HEK293T (cell line): ENCODE results near the gene P3H2.

Experiments used
- CTCF ChIA-PET: fragments of 350-600 bp; formaldehyde crosslinking; extraction: SDS; loops from one replicate; lab custom pipeline; 2021; ENCODE audit warnings: antibody characterized with exemption, inconsistent platforms; lab: Yijun Ruan, JAX
- POLR2A ChIA-PET: fragments of 350-600 bp; formaldehyde crosslinking; extraction: SDS; loops from one replicate; lab custom pipeline; 2020; ENCODE audit warnings: antibody characterized with exemption, inconsistent platforms; lab: Yijun Ruan, JAX
- DNase-seq: peaks from one replicate; pipeline ENCODE4 v3.0.0; 2012; ENCODE audit warnings: mixed read lengths; ENCODE audit errors: extremely low spot score
- ARNT ChIP-seq: fragments of 450-650 bp; IDR thresholded peaks from 2 replicates; pipeline ENCODE4 v1.6.1; 2017; ENCODE audit warnings: mild to moderate bottlenecking
- BHLHE40 ChIP-seq: fragments of 450-650 bp; IDR thresholded peaks from 2 replicates; pipeline ENCODE4 v1.6.1; 2016; ENCODE audit warnings: mild to moderate bottlenecking, moderate library complexity, borderline replicate concordance
- CTBP1 ChIP-seq: fragments of 450-650 bp; IDR thresholded peaks from 2 replicates; pipeline ENCODE4 v1.6.1; 2016; ENCODE audit warnings: borderline replicate concordance
- ELF4 ChIP-seq: fragments of 450-650 bp; IDR thresholded peaks from 2 replicates; pipeline ENCODE4 v1.6.1; 2017; ENCODE audit warnings: antibody characterized with exemption
- FOXA1 ChIP-seq: fragments of 450-650 bp; IDR thresholded peaks from 2 replicates; pipeline ENCODE4 v1.6.1; 2016; ENCODE audit warnings: mild to moderate bottlenecking
- FOXK2 ChIP-seq: fragments of 450-650 bp; IDR thresholded peaks from 2 replicates; pipeline ENCODE4 v1.6.1; 2016; ENCODE audit warnings: mild to moderate bottlenecking
- FOXM1 ChIP-seq: fragments of 450-650 bp; IDR thresholded peaks from 2 replicates; pipeline ENCODE4 v1.6.1; 2017; ENCODE audit warnings: mild to moderate bottlenecking, borderline replicate concordance
- HDGF ChIP-seq: fragments of 450-650 bp; IDR thresholded peaks from 2 replicates; pipeline ENCODE4 v1.6.1; 2017; ENCODE audit warnings: antibody characterized with exemption, borderline replicate concordance
- L3MBTL2 ChIP-seq: fragments of 450-650 bp; conservative IDR thresholded peaks from 2 replicates; pipeline ENCODE4 v1.6.1; 2016; ENCODE audit warnings: mild to moderate bottlenecking
- LEF1 ChIP-seq: fragments of 450-650 bp; IDR thresholded peaks from 2 replicates; pipeline ENCODE4 v1.6.1; 2017; ENCODE audit warnings: mild to moderate bottlenecking, borderline replicate concordance
- NFRKB ChIP-seq: fragments of 450-650 bp; IDR thresholded peaks from 2 replicates; pipeline ENCODE4 v1.6.1; 2016; ENCODE audit warnings: mild to moderate bottlenecking, moderate library complexity
- SP1 ChIP-seq: fragments of 450-650 bp; IDR thresholded peaks from 2 replicates; pipeline ENCODE4 v1.6.1; 2017
- SUZ12 ChIP-seq: fragments of 450-650 bp; IDR thresholded peaks from 2 replicates; pipeline ENCODE4 v1.6.1; 2016; ENCODE audit warnings: mild to moderate bottlenecking
- TARDBP ChIP-seq: fragments of 450-650 bp; IDR thresholded peaks from 2 replicates; pipeline ENCODE4 v1.6.1; 2016
- ZNF384 ChIP-seq: fragments of 450-650 bp; IDR thresholded peaks from 2 replicates; pipeline ENCODE4 v1.6.1; 2016
- TF ChIP-seq, protein P1 (sequence below): fragments of 450-650 bp; IDR thresholded peaks from 2 replicates; pipeline ENCODE4 v1.6.1; 2016

Gene P3H2

DNA sequence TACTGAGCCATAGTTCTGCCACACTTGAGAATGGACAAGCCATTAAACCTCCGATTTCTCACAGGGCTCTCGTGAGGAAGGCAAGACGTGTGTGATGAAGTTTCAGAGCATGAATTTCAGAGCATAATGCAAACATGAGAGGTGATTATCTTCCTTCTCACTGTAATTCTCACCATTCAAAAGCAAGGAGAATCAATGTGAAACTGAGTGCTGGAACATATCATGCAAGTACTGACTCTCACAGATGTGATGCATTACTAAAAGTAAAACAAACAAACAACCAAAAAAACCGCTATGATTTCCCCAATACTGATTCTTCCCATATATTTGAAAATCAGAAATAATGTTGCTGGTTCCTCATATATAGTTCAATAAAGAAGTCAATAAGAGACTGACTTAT is 23.7 kb downstream of the P3H2 start:
- ChIA-PET CTCF (no interaction called here), POLR2A (no interaction called here)
- DNase-seq: no peak
- TF ChIP-seq FOXM1 (no peak), SP1 (no peak), ELF4 (no peak), BHLHE40 (no peak), FOXA1 (no peak), FOXK2 (no peak), ZNF384 (no peak), NFRKB (no peak), L3MBTL2 (no peak), LEF1 (no peak), HDGF (no peak), SUZ12 (no peak), TARDBP (no peak), CTBP1 (no peak), ARNT (no peak)
- TF ChIP-seq, protein P1, sequence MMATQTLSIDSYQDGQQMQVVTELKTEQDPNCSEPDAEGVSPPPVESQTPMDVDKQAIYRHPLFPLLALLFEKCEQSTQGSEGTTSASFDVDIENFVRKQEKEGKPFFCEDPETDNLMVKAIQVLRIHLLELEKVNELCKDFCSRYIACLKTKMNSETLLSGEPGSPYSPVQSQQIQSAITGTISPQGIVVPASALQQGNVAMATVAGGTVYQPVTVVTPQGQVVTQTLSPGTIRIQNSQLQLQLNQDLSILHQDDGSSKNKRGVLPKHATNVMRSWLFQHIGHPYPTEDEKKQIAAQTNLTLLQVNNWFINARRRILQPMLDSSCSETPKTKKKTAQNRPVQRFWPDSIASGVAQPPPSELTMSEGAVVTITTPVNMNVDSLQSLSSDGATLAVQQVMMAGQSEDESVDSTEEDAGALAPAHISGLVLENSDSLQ: no peak

DNA sequence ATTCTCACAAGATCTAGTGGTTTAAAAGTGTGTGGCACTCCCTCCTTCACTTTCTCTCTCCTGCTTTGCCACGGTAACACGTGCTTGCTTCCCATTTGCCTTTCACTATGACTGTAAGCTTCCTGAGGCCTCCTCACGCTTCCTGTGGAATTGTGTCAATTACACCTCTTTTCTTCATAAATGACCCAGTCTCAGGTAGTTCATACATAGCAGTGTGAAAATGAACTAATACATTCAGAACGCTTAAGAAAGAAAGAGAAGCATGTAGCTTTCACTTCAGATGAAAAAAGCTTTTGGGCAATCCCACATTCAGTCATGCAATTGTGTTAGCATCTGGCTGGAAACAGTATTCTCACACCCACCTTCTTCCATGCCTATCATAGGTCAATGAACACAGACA is 24.4 kb downstream of the P3H2 start:
- TF ChIP-seq TARDBP (no peak), ARNT (no peak), HDGF (no peak), NFRKB (no peak), L3MBTL2 (no peak), ELF4 (no peak), SP1 (no peak), FOXM1 (no peak), FOXK2 (no peak), FOXA1 (no peak)
- ChIA-PET POLR2A (no interaction called here), CTCF (no interaction called here)
- DNase-seq: no peak

DNA sequence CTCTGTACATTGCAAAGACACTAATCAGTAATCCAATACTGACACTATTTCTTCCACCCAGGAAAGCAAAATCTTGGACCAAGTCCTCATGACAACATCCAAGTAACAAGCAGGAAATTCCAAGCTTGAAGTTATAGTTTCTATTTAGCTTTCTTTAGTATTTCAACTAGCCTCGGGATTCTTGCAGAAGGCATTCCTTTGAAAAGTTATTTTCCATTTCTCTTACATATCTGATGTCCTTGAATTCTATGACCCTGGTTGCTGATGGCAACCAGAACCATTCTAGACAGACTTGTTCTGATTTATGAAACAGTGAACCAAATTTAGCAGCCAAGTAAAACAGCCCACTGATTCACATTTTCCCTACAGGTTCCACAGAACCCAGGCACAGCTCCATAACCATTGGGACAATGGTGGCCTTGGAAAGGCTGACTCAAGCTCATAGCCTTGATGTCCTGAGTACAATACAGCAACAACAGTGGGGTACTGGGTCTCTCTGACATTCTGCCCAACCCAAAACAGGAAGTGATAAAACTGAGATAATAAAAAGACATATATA is 26.5 kb downstream of the P3H2 start:
- TF ChIP-seq NFRKB (no peak), BHLHE40 (no peak), HDGF (no peak), ZNF384 (no peak), CTBP1 (no peak), ARNT (no peak), LEF1 (no peak)
- POLR2A ChIA-PET: no interaction called here
- CTCF ChIA-PET: interaction anchor here (1.0 kb wide), 1 partner anchor 11 kb away, joined by 3 read pairs; no protein-coding TSS in a partner anchor
- DNase-seq: no peak

DNA sequence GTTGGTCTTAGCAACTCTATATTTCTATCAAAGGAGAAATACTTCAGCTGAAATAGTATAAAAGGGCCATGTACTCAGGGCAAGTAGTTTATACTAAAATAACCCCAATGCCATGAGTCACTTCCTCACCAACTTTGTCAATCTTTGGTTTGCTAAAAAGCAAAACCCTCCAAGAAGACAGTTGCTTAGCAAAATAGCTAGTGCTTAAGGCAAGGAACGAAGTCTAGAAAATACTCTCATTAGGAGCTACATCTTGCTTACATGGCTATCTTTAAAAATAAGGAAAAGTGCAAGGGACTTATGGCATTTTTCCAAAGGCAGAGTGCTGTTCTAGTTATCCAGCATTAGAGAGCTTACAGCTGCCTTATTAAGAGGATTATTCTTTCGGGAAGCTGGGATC is 28.4 kb downstream of the P3H2 start:
- TF ChIP-seq FOXK2 (no peak), NFRKB (no peak), ZNF384 (no peak), LEF1 (no peak), TARDBP (no peak), SP1 (no peak), BHLHE40 (no peak), CTBP1 (no peak), SUZ12 (no peak), HDGF (no peak), ELF4 (no peak), L3MBTL2 (no peak), ARNT (no peak), FOXA1 (no peak)
- TF ChIP-seq, protein P1: no peak
- ChIA-PET POLR2A (no interaction called here), CTCF (no interaction called here)
- DNase-seq: no peak

DNA sequence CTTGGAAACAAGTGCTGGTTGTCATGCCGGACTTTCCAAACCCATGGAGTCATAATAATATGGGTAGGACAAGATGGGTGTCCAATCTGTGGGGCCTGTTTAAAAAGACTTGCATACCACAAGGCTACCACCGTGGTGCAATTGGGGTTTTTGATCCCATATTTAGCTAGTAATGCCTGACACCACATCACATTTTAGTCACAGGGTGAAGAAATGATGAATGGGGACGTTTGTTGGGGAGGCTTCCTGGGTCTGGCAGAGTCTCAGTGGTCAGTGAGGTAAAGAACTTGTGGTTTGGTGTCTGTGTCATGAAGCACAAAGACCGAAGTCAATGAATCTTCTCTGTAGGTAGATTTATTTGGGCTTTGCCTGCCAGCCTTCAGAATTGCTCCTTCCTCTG is 31.0 kb downstream of the P3H2 start:
- TF ChIP-seq HDGF: no peak
- TF ChIP-seq ELF4: no peak
- no peak for TF ChIP-seq FOXA1
- no peak for TF ChIP-seq ZNF384
- CTCF ChIA-PET: no interaction called here
- DNase-seq: no peak
- POLR2A ChIA-PET: no interaction called here

DNA sequence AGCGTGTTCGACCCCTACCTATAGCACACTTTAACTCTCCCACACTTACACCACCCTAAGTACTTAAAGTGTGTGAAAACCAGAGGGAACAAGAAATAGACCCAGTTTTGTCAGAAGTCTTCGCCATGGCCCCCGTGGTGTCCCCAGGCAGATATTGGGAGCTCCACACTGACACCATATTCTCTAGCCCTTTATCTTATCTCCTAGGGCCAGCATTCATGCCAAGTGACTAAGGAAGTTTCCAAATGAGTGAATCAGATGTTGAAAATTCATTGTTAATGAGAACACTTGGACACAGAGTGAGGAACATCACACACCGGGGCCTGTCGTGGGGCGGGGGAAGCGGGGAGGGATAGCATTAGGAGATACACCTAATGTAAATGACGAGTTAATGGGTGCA is 31.8 kb downstream of the P3H2 start:
- ChIA-PET CTCF (no interaction called here), POLR2A (no interaction called here)
- TF ChIP-seq L3MBTL2 (no peak), FOXM1 (no peak), ZNF384 (no peak), CTBP1 (no peak), HDGF (no peak), TARDBP (no peak), SP1 (no peak)
- TF ChIP-seq, protein P1: no peak
- DNase-seq: no peak

DNA sequence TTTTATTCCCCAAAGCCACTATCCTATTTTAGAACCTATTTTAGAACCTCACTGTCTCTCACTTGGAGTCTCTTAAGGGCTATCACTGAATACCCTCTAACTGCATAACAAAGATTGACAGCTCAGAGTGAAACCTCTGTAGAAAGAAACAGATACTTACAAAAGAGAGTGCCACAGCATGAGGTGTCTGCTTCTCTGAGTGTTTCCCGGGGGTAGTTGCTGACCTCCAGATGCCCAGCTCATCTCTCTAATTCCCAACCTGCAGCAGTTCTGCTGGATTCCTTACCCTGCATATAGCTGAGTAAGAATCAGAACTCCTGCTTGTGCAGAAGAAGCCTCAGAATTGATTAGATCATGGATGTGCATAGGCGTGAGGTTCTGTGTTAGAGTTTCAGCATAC is 34.5 kb downstream of the P3H2 start:
- ChIA-PET CTCF (no interaction called here), POLR2A (no interaction called here)
- TF ChIP-seq LEF1 (no peak), FOXA1 (no peak), TARDBP (no peak), HDGF (no peak), SUZ12 (no peak), BHLHE40 (no peak), CTBP1 (no peak), ELF4 (no peak), FOXM1 (no peak), SP1 (no peak), ZNF384 (no peak), L3MBTL2 (no peak), NFRKB (no peak), ARNT (no peak), FOXK2 (no peak)
- TF ChIP-seq, protein P1: no peak
- no peak for DNase-seq
